ENCODE results near the gene RAB8B.

RAB8B gene

DNA sequence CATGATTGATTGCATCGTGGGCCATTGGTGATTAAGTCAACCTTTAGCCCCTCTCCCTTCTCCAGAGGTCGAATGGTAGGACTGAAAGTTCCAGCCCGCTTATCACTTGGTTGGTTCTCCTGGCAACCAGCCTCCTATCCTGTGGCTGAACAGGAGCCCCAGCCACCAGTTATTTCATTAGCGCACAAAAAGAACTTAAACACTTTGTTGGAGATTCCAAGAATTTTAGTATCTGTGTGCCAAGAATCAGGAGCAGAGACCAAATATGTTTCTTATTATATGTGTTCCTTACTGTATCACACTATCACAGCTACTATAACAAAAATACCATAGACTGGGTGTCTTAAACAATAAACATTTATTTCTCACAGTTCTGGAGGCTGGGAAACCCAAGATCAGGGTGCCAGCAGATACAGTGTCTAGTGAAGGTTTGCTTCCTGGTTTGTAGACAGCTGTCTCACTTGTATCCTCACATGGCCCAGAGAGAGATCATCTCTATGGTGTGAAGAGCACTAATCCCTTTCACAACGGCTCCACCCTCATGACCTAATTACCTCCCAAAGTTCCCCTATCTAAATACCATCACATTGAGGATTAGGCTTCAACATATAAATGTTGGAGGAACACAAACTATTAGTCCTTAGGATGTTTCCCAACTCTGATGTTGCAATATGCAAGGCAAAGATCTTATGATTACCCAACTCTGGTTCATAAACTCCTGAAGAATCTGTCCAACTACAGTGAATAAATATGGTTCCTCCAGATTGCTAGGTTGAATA is 57.5 kb downstream of the RAB8B start:
- Histone ChIP-seq H3K4me3 (ENCODE audit: control insufficient read depth in 1 of 7, extremely low read depth in 1 of 7, insufficient read depth in 4 of 7, low read depth in 2 of 7, low read length in 6 of 7) (no peak overlapping the region), H3K4me1 (ENCODE audit: control extremely low read depth in 1 of 4, control insufficient read depth in 4 of 4, insufficient read depth in 4 of 4, low read length in 3 of 4) (peaks cover 0 to 7% (median under 1%) of the 10 kb centered on the region in 4 experiments), H3K27ac (ENCODE audit: insufficient read depth in 1 of 2, low read depth in 1 of 2, low read length in 2 of 2, poor library complexity in 1 of 2, severe bottlenecking in 2 of 2) (no peak overlapping the region), H3K9me3 (ENCODE audit: control extremely low read depth in 1 of 5, control insufficient read depth in 4 of 5, insufficient read depth in 2 of 5, low read depth in 1 of 5, low read length in 4 of 5) (peaks cover 0 to 6% (median 0%) of the 10 kb centered on the region in 5 experiments), H3K36me3 (ENCODE audit: control insufficient read depth in 4 of 4, insufficient read depth in 4 of 4, low read length in 3 of 4) (peaks cover 12 to 36% (median 24%) of the 10 kb centered on the region in 4 experiments), H3K27me3 (replicated peaks in 2 of 5; ENCODE audit: control insufficient read depth in 4 of 5, insufficient read depth in 5 of 5, low read length in 4 of 5) (no peaks in the 10 kb centered on the region)
- ChIA-PET CTCF (interaction anchor here (0.8 to 4.3 kb wide), 7 partner anchors 15 to 198 kb away, joined by 3 to 12 read pairs (median 4); no protein-coding TSS in a partner anchor), POLR2A (interaction anchor here (0.6 kb wide), 1 partner anchor 93 kb away, joined by 3 read pairs; no protein-coding TSS in a partner anchor)
- 100% methylated on average over 3 of the region's 5 CpGs for WGBS (ENCODE audit: insufficient coverage)
- no peak for DNase-seq

- no peak overlapping the region for H3K27ac ChIP-seq (ENCODE audit: insufficient read depth in 1 of 2, low read depth in 1 of 2, low read length in 2 of 2, poor library complexity in 1 of 2, severe bottlenecking in 2 of 2)
- 98% methylated on average over 4 of the region's 4 CpGs for WGBS (ENCODE audit: insufficient coverage)
- no peaks in the 10 kb centered on the region for H3K4me1 ChIP-seq (ENCODE audit: control extremely low read depth in 1 of 4, control insufficient read depth in 4 of 4, insufficient read depth in 4 of 4, low read length in 3 of 4)
- no peaks in the 10 kb centered on the region for H3K9me3 ChIP-seq (ENCODE audit: control extremely low read depth in 1 of 5, control insufficient read depth in 4 of 5, insufficient read depth in 2 of 5, low read depth in 1 of 5, low read length in 4 of 5)
- H3K27me3 ChIP-seq (replicated peaks in 2 of 5; ENCODE audit: control insufficient read depth in 4 of 5, insufficient read depth in 5 of 5, low read length in 4 of 5): no peaks in the 10 kb centered on the region
- POLR2A ChIA-PET: no interaction called here
- no peak overlapping the region for H3K4me3 ChIP-seq (ENCODE audit: control insufficient read depth in 1 of 7, extremely low read depth in 1 of 7, insufficient read depth in 4 of 7, low read depth in 2 of 7, low read length in 6 of 7)
- peaks cover 17 to 36% (median 25%) of the 10 kb centered on the region in 4 experiments for H3K36me3 ChIP-seq (ENCODE audit: control insufficient read depth in 4 of 4, insufficient read depth in 4 of 4, low read length in 3 of 4)
- CTCF ChIA-PET: no interaction called here
- no peak for DNase-seq
These were observed 61.0 kb downstream of the RAB8B start for GRCh38 chr15:63250312-63250965.

- H3K4me3 ChIP-seq (ENCODE audit: control insufficient read depth in 1 of 7, extremely low read depth in 1 of 7, insufficient read depth in 4 of 7, low read depth in 2 of 7, low read length in 6 of 7): no peak overlapping the region
- peaks cover 20 to 35% (median 26%) of the 10 kb centered on the region in 4 experiments for H3K36me3 ChIP-seq (ENCODE audit: control insufficient read depth in 4 of 4, insufficient read depth in 4 of 4, low read length in 3 of 4)
- no CpG with 5 or more reads among the region's 2 CpGs for WGBS (ENCODE audit: insufficient coverage)
- H3K27me3 ChIP-seq (replicated peaks in 2 of 5; ENCODE audit: control insufficient read depth in 4 of 5, insufficient read depth in 5 of 5, low read length in 4 of 5): no peaks in the 10 kb centered on the region
- no peak overlapping the region for H3K27ac ChIP-seq (ENCODE audit: insufficient read depth in 1 of 2, low read depth in 1 of 2, low read length in 2 of 2, poor library complexity in 1 of 2, severe bottlenecking in 2 of 2)
- no peak for DNase-seq
- H3K4me1 ChIP-seq (ENCODE audit: control extremely low read depth in 1 of 4, control insufficient read depth in 4 of 4, insufficient read depth in 4 of 4, low read length in 3 of 4): no peaks in the 10 kb centered on the region
- POLR2A ChIA-PET: interaction anchor here (0.8 kb wide), 1 partner anchor 10 kb away, joined by 3 read pairs; no protein-coding TSS in a partner anchor
- H3K9me3 ChIP-seq (ENCODE audit: control extremely low read depth in 1 of 5, control insufficient read depth in 4 of 5, insufficient read depth in 2 of 5, low read depth in 1 of 5, low read length in 4 of 5): no peaks in the 10 kb centered on the region
- CTCF ChIA-PET: interaction anchor here (1.0 to 1.3 kb wide), 2 partner anchors 14 to 17 kb away, joined by 3 to 4 read pairs; no protein-coding TSS in a partner anchor
These were observed 62.3 kb downstream of the RAB8B start for GRCh38 chr15:63251701-63252100.

DNA sequence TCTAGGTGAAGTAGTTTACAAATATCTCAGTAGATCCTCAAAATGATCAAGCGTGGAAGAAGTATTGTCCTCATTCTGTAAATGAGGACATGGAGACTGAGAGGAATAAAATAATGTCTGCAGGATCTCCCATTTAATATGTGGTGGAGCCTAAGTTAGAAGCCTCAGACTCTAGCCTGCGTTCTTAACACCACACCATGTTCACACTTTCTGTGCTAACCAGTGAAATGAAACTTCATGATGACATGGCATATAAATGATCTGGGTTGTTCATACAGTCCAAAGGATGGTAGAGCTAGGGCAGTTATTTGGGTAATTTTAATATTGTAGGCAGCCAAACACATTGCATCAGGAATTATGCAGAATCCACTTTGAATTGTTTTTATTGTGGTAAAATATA is 62.9 kb downstream of the RAB8B start:
- Histone ChIP-seq H3K36me3 (ENCODE audit: control insufficient read depth in 4 of 4, insufficient read depth in 4 of 4, low read length in 3 of 4) (peaks cover 23 to 31% (median 26%) of the 10 kb centered on the region in 4 experiments), H3K4me3 (ENCODE audit: control insufficient read depth in 1 of 7, extremely low read depth in 1 of 7, insufficient read depth in 4 of 7, low read depth in 2 of 7, low read length in 6 of 7) (no peak overlapping the region), H3K27me3 (replicated peaks in 2 of 5; ENCODE audit: control insufficient read depth in 4 of 5, insufficient read depth in 5 of 5, low read length in 4 of 5) (no peaks in the 10 kb centered on the region), H3K4me1 (ENCODE audit: control extremely low read depth in 1 of 4, control insufficient read depth in 4 of 4, insufficient read depth in 4 of 4, low read length in 3 of 4) (no peaks in the 10 kb centered on the region), H3K9me3 (ENCODE audit: control extremely low read depth in 1 of 5, control insufficient read depth in 4 of 5, insufficient read depth in 2 of 5, low read depth in 1 of 5, low read length in 4 of 5) (no peaks in the 10 kb centered on the region), H3K27ac (ENCODE audit: insufficient read depth in 1 of 2, low read depth in 1 of 2, low read length in 2 of 2, poor library complexity in 1 of 2, severe bottlenecking in 2 of 2) (no peak overlapping the region)
- CTCF ChIA-PET: interaction anchor here (1.0 to 1.3 kb wide), 2 partner anchors 13 to 18 kb away, joined by 3 to 4 read pairs; no protein-coding TSS in a partner anchor
- POLR2A ChIA-PET: interaction anchor here (0.8 kb wide), 1 partner anchor 11 kb away, joined by 3 read pairs; no protein-coding TSS in a partner anchor
- DNase-seq: no peak
- 100% methylated on average over 1 of the region's 2 CpGs for WGBS (ENCODE audit: insufficient coverage)

DNA sequence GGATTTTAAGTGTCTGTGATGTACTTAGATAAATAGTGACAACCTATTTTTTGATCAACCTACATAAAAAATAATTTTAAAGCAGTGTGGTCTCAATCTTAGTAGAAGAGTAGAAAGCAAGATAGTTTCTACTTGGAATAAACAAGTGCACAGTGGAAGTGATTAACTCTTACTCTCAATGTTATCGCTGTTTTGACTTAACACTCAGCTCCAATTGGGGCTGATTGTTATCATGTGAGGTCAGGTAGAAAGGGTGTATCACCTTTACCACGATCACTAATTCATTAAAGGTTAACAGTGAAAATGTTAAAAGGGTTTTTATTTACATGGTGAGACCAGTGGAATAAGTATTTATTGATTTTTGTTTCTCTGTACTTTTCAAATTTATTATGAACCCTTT is 65.6 kb downstream of the RAB8B start:
- Histone ChIP-seq H3K27me3 (replicated peaks in 2 of 5; ENCODE audit: control insufficient read depth in 4 of 5, insufficient read depth in 5 of 5, low read length in 4 of 5) (no peaks in the 10 kb centered on the region), H3K9me3 (ENCODE audit: control extremely low read depth in 1 of 5, control insufficient read depth in 4 of 5, insufficient read depth in 2 of 5, low read depth in 1 of 5, low read length in 4 of 5) (no peaks in the 10 kb centered on the region), H3K27ac (ENCODE audit: insufficient read depth in 1 of 2, low read depth in 1 of 2, low read length in 2 of 2, poor library complexity in 1 of 2, severe bottlenecking in 2 of 2) (no peak overlapping the region), H3K4me3 (ENCODE audit: control insufficient read depth in 1 of 7, extremely low read depth in 1 of 7, insufficient read depth in 4 of 7, low read depth in 2 of 7, low read length in 6 of 7) (no peak overlapping the region), H3K4me1 (ENCODE audit: control extremely low read depth in 1 of 4, control insufficient read depth in 4 of 4, insufficient read depth in 4 of 4, low read length in 3 of 4) (no peaks in the 10 kb centered on the region), H3K36me3 (ENCODE audit: control insufficient read depth in 4 of 4, insufficient read depth in 4 of 4, low read length in 3 of 4) (peaks cover 21 to 37% (median 29%) of the 10 kb centered on the region in 4 experiments)
- ChIA-PET CTCF (interaction anchor here (1.3 kb wide), 1 partner anchor 51 kb away, joined by 5 read pairs; no protein-coding TSS in a partner anchor), POLR2A (no interaction called here)
- no CpG with 5 or more reads among the region's 2 CpGs for WGBS (ENCODE audit: insufficient coverage)
- DNase-seq: no peak

DNA sequence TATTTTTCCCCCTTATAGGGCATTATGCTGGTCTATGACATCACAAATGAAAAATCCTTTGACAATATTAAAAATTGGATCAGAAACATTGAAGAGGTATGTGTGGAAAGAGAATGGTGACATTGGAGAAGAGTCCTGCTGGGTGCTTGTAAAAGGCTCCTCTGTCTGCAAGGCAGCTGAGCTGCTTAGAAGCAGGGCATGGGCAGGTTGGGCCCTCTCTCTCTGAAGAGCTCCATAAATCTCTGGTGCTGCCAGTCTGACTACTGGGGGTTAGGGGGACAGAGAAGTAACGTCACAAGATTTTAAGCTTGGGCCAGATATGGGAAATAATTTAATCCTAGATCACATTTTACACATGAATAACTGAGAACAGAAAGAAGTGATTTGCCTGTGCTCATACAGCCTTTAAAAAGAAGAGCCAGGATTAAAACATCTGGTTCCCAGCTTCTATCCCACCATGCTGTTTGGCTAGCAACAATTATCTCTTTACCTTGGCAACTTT is 66.1 kb downstream of the RAB8B start:
- Histone ChIP-seq H3K9me3 (ENCODE audit: control extremely low read depth in 1 of 5, control insufficient read depth in 4 of 5, insufficient read depth in 2 of 5, low read depth in 1 of 5, low read length in 4 of 5) (no peaks in the 10 kb centered on the region), H3K4me1 (ENCODE audit: control extremely low read depth in 1 of 4, control insufficient read depth in 4 of 4, insufficient read depth in 4 of 4, low read length in 3 of 4) (no peaks in the 10 kb centered on the region), H3K27ac (ENCODE audit: insufficient read depth in 1 of 2, low read depth in 1 of 2, low read length in 2 of 2, poor library complexity in 1 of 2, severe bottlenecking in 2 of 2) (no peak overlapping the region), H3K36me3 (ENCODE audit: control insufficient read depth in 4 of 4, insufficient read depth in 4 of 4, low read length in 3 of 4) (peaks cover 20 to 35% (median 28%) of the 10 kb centered on the region in 4 experiments), H3K27me3 (replicated peaks in 2 of 5; ENCODE audit: control insufficient read depth in 4 of 5, insufficient read depth in 5 of 5, low read length in 4 of 5) (no peaks in the 10 kb centered on the region), H3K4me3 (ENCODE audit: control insufficient read depth in 1 of 7, extremely low read depth in 1 of 7, insufficient read depth in 4 of 7, low read depth in 2 of 7, low read length in 6 of 7) (no peak overlapping the region)
- ChIA-PET POLR2A (no interaction called here), CTCF (interaction anchor here (1.3 kb wide), 1 partner anchor 51 kb away, joined by 5 read pairs; no protein-coding TSS in a partner anchor)
- DNase-seq: no peak
- WGBS (ENCODE audit: insufficient coverage): no CpG with 5 or more reads among the region's 1 CpG
